Activated T-cell treated with anti-CD3 and anti-CD28 coated beads, Interleukin-2, amount 50 U/mL, for 72 hours (primary cell): ENCODE results near the gene PHKA2. TPM values are rescaled to one million over a fixed set of nuclear protein-coding genes. Genes with fewer than 3 reads are reported as not detected.
A peak's percentile ranks its signal among the peaks of the same experiment; 100 is the strongest.

ENCODE experiments used
- ATAC-seq, 2 donors: fragments of 150-1000 bp; cut with Tn5 transposase; replicated peaks in 1 of 2; 2 replicates each; pipeline ENCODE4 v1.10.0; 2021; ENCODE audit warnings: moderate library complexity in 2 of 2, mild to moderate bottlenecking in 1 of 2
- DNase-seq, 2 donors: peaks; one replicate each; pipeline ENCODE4 v3.0.0; 2021 to 2022; ENCODE audit warnings: mixed read lengths in 1 of 2
- H3K27ac Mint-ChIP-seq: one replicate; pipeline ENCODE4 v1.8.0; 2022; ENCODE audit warnings: mild to moderate bottlenecking, moderate library complexity, mixed read lengths
- H3K27me3 Mint-ChIP-seq: one replicate; pipeline ENCODE4 v1.8.0; 2022; ENCODE audit warnings: low read depth, mixed read lengths
- H3K36me3 Mint-ChIP-seq, 2 donors: one replicate each; pipeline ENCODE4 v1.8.0; 2022; ENCODE audit warnings: mixed read lengths in 2 of 2, mild to moderate bottlenecking in 1 of 2; ENCODE audit not compliant: insufficient read depth in 2 of 2
- H3K4me1 Mint-ChIP-seq: one replicate; pipeline ENCODE4 v1.8.0; 2022; ENCODE audit warnings: low read depth, mixed read lengths
- H3K4me3 Mint-ChIP-seq, 2 donors: one replicate each; pipeline ENCODE4 v1.8.0; 2022; ENCODE audit warnings: mild to moderate bottlenecking in 2 of 2, mixed read lengths in 2 of 2, moderate library complexity in 2 of 2
- H3K9me3 Mint-ChIP-seq, 2 donors: one replicate each; pipeline ENCODE4 v1.8.0; 2022; ENCODE audit warnings: mixed read lengths in 2 of 2
- total RNA-seq, 2 donors: library from RNA; stranded (reverse); gene quantifications; one replicate each; pipeline ENCODE4 v1.2.3, GENCODE V29; 2022

Gene PHKA2
- total RNA-seq, 2 donors from 2014 or later: 27.2 to 30.3 TPM

DNA sequence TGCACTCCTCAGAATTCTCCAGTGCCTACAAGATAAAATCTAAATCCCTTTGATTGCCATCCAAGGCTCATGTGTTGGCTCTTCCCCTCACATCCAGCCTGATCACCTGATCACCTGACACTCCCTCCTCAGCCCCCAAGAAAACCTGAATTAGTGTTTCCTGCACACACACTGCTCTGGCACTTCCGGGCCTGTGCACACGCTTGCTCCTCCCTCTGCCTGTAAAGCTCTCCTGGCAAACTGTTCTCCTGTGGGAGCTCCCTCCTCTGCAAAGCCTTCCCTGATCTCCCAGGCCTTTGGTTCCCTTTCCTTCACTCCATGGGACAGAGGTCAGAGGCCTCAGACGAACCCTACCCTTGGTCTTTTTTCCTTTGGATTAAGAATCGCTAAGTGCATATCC is 19.9 kb downstream of the PHKA2 start:
- ATAC-seq (no peak), DNase-seq (no peak)
- Mint-ChIP-seq H3K4me1 (peaks cover 5% of the 10 kb centered on the region), H3K27me3 (no peaks in the 10 kb centered on the region), H3K36me3 (no peaks in the 10 kb centered on the region), H3K9me3 (no peaks in the 10 kb centered on the region), H3K27ac (no peak overlapping the region), H3K4me3 (no peak overlapping the region)

DNA sequence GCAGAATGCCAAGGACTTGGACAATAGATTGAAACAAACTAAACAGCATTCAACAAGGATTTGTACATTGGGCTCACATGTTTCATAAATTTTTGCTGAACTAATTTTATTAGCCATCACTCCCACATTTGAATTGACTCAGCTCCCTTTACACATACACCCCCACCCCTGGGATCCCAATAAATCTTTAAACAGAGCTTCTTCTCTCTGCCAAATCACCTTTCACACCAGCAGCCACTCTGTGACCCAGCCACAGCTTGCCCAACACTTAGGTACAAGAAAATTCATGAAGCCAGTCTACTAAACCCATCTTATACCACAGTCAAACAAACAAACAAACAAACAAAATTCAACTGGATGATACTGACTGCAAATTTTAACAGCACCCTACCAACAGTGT is 21.6 kb downstream of the PHKA2 start:
- H3K27ac Mint-ChIP-seq: no peak overlapping the region
- DNase-seq: no peak

DNA sequence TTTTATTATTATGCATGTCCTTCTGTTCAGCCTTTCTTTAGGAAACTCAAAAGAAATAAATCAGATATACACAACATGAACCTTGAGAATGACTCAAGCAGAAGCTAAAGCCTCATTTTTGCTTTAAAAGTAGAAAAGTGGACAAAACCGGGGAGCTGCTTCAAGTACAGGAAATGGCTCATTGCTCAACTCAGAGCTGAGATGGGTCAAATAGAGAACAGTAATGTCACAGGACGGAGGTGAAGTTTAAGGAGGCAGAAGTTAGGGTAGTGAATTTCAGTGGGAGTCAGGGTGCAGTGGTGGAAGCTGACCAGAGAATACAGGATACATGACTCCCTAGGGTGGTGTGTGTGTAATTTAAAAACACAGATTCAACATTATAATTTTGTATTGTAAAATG is 22.2 kb downstream of the PHKA2 start:
- ATAC-seq (peak in 1 of 2 donors; percentile 74), DNase-seq (peak in 1 of 2 donors; percentile 4)
- Mint-ChIP-seq H3K27ac (peak overlapping the region; percentile 6), H3K27me3 (no peaks in the 10 kb centered on the region), H3K9me3 (no peaks in the 10 kb centered on the region), H3K36me3 (no peaks in the 10 kb centered on the region), H3K4me3 (peak overlapping the region in 1 of 2 donors; percentile 1), H3K4me1 (peaks cover 5% of the 10 kb centered on the region)

More for the DNA sequence above, 21.6 kb downstream of the PHKA2 start:
- Mint-ChIP-seq H3K36me3 (no peaks in the 10 kb centered on the region), H3K9me3 (no peaks in the 10 kb centered on the region), H3K4me3 (no peak overlapping the region), H3K4me1 (peaks cover 5% of the 10 kb centered on the region), H3K27me3 (no peaks in the 10 kb centered on the region)
- no peak for ATAC-seq

DNA sequence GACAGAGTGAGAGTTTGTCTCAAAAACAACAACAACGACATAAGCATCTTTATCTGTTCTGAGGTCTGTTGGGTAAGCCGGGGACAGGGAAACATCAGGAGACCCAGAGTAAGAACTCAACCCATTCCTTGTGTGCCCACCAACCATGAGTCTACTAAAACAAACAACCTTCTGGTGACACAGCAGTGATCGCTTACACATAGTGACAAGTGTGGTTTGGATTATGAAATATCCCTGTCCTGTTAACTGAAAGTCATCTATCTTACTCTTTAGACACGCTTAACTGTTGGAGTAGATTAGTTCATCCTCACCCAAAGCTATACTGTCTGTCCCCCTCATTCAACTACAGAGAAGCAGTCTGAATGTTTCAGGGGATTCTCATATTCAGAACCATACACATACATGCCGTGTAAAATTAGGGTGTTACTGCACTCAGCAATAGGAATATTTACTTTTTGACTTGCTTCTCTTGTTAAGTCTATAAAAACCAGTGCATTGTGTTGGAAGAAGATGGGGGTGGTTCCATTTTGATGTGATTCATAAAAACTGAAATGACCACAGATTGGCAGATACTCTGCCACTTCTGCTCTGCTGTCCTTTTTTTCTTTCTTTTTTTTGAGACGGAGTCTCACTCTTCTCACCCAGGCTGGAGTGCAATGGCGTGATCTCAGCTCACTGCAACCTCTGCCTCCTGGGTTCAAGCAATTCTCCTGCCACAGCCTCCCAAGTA is 27.4 kb downstream of the PHKA2 start:
- Mint-ChIP-seq H3K27ac (no peak overlapping the region), H3K4me1 (peaks cover 14% of the 10 kb centered on the region), H3K27me3 (no peaks in the 10 kb centered on the region), H3K4me3 (no peak overlapping the region), H3K9me3 (no peaks in the 10 kb centered on the region), H3K36me3 (peaks cover 0 to 1% of the 10 kb centered on the region in 2 donors)
- ATAC-seq (no peak), DNase-seq (no peak)

DNA sequence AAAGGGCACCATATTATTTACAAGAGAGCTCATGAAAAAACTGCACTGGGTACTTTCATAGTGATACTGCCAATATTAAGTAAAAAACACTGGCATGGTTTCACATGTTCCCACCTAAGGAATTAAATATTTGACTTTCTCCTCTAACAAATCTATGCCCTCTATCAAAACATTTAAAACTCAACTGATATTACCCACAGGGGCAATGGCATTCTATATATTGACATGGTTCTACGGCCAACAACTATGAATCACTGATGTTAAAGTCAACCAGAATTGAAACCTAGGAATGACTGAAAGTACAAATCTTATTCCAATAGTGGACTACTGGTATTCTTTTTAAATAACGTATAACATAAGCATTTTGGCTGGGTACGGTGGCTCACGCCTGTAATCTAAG is 28.2 kb downstream of the PHKA2 start:
- H3K36me3 Mint-ChIP-seq: peaks cover 0 to 1% of the 10 kb centered on the region in 2 donors
- no peak overlapping the region for H3K27ac Mint-ChIP-seq
- DNase-seq: no peak
- H3K4me3 Mint-ChIP-seq: no peak overlapping the region
- ATAC-seq: no peak
- H3K4me1 Mint-ChIP-seq: peaks cover 14% of the 10 kb centered on the region
- no peaks in the 10 kb centered on the region for H3K9me3 Mint-ChIP-seq
- no peaks in the 10 kb centered on the region for H3K27me3 Mint-ChIP-seq

DNA sequence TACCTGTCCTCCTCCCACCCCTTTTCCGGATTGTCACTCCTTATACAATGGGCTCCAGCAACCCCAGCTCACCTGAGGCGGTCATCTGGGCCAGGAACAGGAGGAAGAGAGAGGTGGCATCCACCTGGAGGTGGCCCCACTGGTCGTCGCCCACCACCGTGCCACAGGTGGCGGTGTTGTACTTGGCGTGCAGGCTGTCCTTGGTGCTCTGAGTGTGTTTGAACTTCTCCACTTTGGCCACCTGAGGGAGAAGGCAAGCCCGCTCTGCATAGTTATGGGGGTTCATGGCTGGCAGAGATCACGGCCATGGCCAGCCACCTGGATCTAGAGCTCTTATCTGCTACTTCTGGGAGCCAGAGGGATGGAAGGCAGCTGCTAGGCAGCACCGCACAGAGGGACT is 32.9 kb downstream of the PHKA2 start:
- peaks cover 0 to 1% of the 10 kb centered on the region in 2 donors for H3K9me3 Mint-ChIP-seq
- peaks cover 1 to 3% of the 10 kb centered on the region in 2 donors for H3K36me3 Mint-ChIP-seq
- ATAC-seq: no peak
- no peak overlapping the region for H3K27ac Mint-ChIP-seq
- H3K4me1 Mint-ChIP-seq: peaks cover 14% of the 10 kb centered on the region
- no peak overlapping the region for H3K4me3 Mint-ChIP-seq
- H3K27me3 Mint-ChIP-seq: no peaks in the 10 kb centered on the region
- DNase-seq: no peak

DNA sequence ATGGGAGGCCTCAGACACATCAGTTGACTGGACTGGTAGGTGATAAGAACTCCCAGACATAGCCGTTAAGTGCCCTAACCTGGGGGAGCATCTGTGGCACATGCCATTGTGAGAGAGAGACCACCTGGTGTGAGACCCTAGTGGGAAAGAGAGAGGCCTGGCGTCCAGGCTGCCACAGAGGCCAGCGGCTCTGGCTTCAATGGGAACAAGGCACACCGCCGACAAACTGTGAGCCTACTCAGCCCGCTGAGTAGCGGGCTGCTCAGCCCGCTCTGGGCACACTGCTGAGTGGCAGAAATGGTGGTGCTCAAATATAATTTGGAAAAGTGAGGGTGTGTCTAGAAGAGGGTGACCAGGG is 34.0 kb downstream of the PHKA2 start:
- H3K4me1 Mint-ChIP-seq: peaks cover 14% of the 10 kb centered on the region
- H3K4me3 Mint-ChIP-seq: no peak overlapping the region
- H3K27me3 Mint-ChIP-seq: no peaks in the 10 kb centered on the region
- no peak for ATAC-seq
- DNase-seq: no peak
- peaks cover 0 to 1% of the 10 kb centered on the region in 2 donors for H3K9me3 Mint-ChIP-seq
- H3K36me3 Mint-ChIP-seq: peaks cover 1 to 3% of the 10 kb centered on the region in 2 donors
- no peak overlapping the region for H3K27ac Mint-ChIP-seq

DNA sequence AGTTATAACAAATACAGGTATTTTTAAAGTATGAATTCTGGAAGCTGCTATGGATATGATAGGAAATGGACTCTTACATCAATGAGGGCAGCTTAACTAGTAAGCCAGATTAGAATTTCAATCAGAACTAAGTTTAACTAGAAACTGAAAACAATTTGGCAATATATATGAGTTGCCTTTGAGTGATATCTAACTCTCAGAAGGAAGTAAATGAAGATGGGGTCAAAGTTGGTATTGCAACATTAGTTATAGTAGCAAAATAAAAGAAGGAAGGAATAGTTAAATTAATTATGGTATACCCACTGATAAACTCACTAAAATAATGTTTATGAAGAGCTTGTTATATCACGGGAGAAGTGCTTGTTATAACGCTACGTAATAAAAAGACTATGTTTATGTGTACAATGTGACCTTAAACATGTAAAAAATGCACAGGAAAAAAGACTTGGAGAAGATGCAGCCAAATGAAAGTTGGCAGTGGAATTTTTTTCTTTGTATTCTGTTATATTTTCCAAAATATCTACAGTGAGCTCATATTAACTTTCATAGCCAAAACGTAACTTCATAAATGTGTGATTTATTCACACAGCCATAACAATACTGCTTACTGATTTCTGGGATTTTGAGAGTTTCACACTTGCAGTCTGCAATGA is 34.5 kb downstream of the PHKA2 start:
- Mint-ChIP-seq H3K27ac (no peak overlapping the region), H3K27me3 (no peaks in the 10 kb centered on the region), H3K4me3 (no peak overlapping the region), H3K36me3 (peaks cover 1 to 3% of the 10 kb centered on the region in 2 donors), H3K4me1 (peaks cover 13% of the 10 kb centered on the region), H3K9me3 (peaks cover 0 to 1% of the 10 kb centered on the region in 2 donors)
- DNase-seq (no peak), ATAC-seq (no peak)

DNA sequence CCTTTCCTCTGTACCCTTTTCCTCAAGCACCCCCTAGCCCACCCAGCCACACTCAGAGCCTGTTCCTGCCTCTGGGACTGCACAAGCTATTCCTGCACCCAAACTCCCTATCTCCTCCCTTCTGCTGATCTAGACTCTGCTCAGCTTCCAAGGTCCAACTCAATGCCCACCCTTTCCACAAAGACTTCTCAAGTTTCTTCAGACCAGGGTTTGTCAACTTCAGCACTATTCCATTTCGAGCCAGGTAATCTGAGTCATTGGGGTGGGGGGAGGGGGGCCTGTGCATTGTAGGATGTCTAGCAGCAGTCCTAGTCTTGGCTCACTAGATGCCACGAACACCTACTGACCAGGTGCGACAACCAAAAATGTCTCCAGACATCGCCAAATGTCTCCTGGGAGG is 37.3 kb downstream of the PHKA2 start:
- H3K4me1 Mint-ChIP-seq: no peaks in the 10 kb centered on the region
- no peak for ATAC-seq
- peaks cover 0 to 3% of the 10 kb centered on the region in 2 donors for H3K36me3 Mint-ChIP-seq
- peaks cover 0 to 1% of the 10 kb centered on the region in 2 donors for H3K9me3 Mint-ChIP-seq
- H3K27ac Mint-ChIP-seq: no peak overlapping the region
- H3K4me3 Mint-ChIP-seq: no peak overlapping the region
- no peak for DNase-seq
- no peaks in the 10 kb centered on the region for H3K27me3 Mint-ChIP-seq

DNA sequence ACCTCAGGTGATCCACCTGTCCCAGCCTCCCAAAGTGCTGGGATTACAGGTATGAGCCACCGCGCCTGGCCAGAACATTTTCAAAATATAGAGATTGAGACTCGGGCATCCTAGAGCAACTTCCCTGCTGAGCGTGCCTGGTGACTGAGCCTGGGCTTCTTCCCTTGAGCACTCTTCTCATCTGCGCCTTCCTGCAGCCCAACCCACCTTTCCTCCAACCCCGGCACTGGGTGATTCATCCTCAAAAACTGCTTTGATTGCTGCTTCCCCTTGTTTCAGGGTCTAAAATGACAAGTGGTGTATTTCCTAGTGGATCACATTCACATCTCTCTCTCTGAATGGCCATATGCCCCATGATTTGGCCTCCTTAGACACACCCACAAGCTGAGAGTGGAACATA is 37.8 kb downstream of the PHKA2 start:
- no peaks in the 10 kb centered on the region for H3K4me1 Mint-ChIP-seq
- ATAC-seq (no peak), DNase-seq (no peak)
- no peaks in the 10 kb centered on the region for H3K27me3 Mint-ChIP-seq
- H3K4me3 Mint-ChIP-seq: no peak overlapping the region
- H3K27ac Mint-ChIP-seq: no peak overlapping the region
- H3K36me3 Mint-ChIP-seq: peaks cover 0 to 3% of the 10 kb centered on the region in 2 donors
- H3K9me3 Mint-ChIP-seq: peaks cover 0 to 1% of the 10 kb centered on the region in 2 donors

DNA sequence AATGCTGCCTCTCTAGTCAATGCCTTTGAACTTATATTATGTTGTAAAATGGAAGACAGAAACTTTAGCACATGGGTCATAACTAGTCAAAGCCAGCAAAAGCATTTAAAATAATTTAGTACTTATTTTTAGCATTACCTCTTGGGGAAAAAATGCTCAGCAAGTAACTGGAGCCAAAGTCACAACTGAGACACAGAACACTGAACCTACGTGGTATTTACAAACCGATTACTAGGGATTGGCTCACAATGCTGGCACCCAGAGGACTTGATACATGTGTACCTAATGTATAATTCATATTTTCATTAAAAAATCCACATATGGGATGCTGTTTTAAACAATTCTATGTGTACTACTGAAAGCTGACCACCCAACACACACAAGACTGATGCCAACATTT is 38.4 kb downstream of the PHKA2 start:
- H3K4me1 Mint-ChIP-seq: no peaks in the 10 kb centered on the region
- H3K36me3 Mint-ChIP-seq: peaks cover 0 to 3% of the 10 kb centered on the region in 2 donors
- ATAC-seq (no peak), DNase-seq (no peak)
- H3K4me3 Mint-ChIP-seq: no peak overlapping the region
- no peaks in the 10 kb centered on the region for H3K27me3 Mint-ChIP-seq
- H3K9me3 Mint-ChIP-seq: peaks cover 0 to 1% of the 10 kb centered on the region in 2 donors
- H3K27ac Mint-ChIP-seq: no peak overlapping the region

DNA sequence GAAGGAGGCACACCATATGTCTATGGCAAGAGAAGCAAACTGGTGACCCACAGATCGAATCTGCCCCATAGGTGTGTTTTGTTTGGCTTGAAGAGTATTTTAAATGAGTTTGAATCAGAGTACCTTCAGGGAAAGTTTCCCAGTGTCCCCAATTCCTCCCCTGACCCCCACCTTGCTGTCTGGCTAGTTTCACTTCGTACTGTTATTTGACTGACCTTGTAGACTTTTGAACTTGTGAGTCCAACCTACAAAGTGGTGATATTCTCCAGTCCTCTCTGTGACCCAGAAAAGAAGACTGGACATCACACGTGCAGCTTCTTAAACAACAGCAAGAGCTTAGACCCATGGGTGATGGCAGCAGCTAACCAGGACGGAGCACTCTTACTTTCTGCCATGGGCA is 39.4 kb downstream of the PHKA2 start:
- no peak for DNase-seq
- H3K9me3 Mint-ChIP-seq: peaks cover 0 to under 1% of the 10 kb centered on the region in 2 donors
- H3K4me1 Mint-ChIP-seq: no peaks in the 10 kb centered on the region
- no peaks in the 10 kb centered on the region for H3K27me3 Mint-ChIP-seq
- peaks cover 0 to 2% of the 10 kb centered on the region in 2 donors for H3K36me3 Mint-ChIP-seq
- ATAC-seq: no peak
- H3K4me3 Mint-ChIP-seq: no peak overlapping the region
- no peak overlapping the region for H3K27ac Mint-ChIP-seq

DNA sequence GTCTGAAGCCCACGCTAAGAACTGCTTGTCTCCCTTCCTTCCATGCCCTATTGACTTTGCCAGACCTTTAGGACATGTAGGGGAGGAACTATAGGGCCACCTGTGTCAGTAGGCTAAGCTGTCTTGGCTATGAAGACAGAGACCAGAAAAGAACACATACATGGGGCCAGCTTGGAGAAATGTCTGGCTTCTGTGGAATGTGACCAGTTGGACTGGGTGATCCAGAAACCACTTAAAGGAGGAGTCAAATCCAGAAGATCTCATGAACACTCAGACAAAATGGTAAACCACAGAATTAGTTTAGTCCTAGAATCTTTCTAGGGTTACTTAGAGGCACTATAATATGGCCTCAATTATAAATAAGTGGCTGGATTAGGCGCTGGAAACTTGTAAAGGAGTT is 42.0 kb downstream of the PHKA2 start:
- H3K9me3 Mint-ChIP-seq: no peaks in the 10 kb centered on the region
- no peaks in the 10 kb centered on the region for H3K4me1 Mint-ChIP-seq
- no peak overlapping the region for H3K4me3 Mint-ChIP-seq
- DNase-seq (no peak), ATAC-seq (no peak)
- no peaks in the 10 kb centered on the region for H3K27me3 Mint-ChIP-seq
- H3K36me3 Mint-ChIP-seq: no peaks in the 10 kb centered on the region
- no peak overlapping the region for H3K27ac Mint-ChIP-seq

DNA sequence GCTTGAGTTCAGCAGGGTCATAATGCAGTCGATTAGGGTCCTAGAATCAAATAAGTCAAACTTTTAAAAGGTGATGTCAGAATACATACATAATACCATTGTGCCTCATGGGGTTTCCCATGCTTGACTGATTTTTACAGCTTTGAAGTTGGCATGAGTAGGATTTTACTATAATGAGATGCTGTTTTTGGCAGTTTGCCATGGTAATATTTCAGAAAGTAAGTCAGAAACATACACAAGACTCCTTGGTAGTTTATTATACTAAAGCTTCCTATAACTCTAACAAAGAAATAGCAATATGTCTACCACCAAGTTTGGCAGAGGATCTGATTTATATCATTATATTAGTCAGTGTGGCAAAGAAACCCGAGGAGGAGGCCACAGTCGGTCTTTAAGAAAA is 45.2 kb downstream of the PHKA2 start:
- no peak for DNase-seq
- Mint-ChIP-seq H3K27me3 (no peaks in the 10 kb centered on the region), H3K27ac (no peak overlapping the region), H3K4me3 (no peak overlapping the region), H3K9me3 (no peaks in the 10 kb centered on the region), H3K36me3 (no peaks in the 10 kb centered on the region), H3K4me1 (no peaks in the 10 kb centered on the region)
- no peak for ATAC-seq
